A673 (cell line): Measurements from ENCODE around the gene GBF1. TPM values are rescaled to one million over a fixed set of nuclear protein-coding genes. Genes with fewer than 3 reads are reported as not detected.

Experiments
- BruUV-seq: library from RNA; stranded (reverse); fragments of 400-500 nt; replicated peaks from 2 replicates; lab custom pipeline; 2021; lab: Mats Ljungman, UMichigan
- CTCF ChIA-PET: fragments of 300-600 bp; sonication (Branson Sonifier 250); formaldehyde crosslinking; loops from one replicate; lab custom pipeline; 2022; ENCODE audit warnings: antibody characterized with exemption; lab: Charles Lee
- POLR2A ChIA-PET: fragments of 300-600 bp; sonication (Branson Sonifier 250); formaldehyde crosslinking; loops from one replicate; lab custom pipeline; 2022; ENCODE audit warnings: antibody characterized with exemption; ENCODE audit not compliant: low non-redundant PET; lab: Charles Lee
- DNase-seq: peaks from one replicate; pipeline ENCODE4 v3.0.0-alpha.2; 2015; ENCODE audit warnings: low spot score
- H3K27ac ChIP-seq: fragments of 200-600 bp; sonication (generic); 2 replicates; pipeline ENCODE4 v1.5.1; 2016; ENCODE audit warnings: mixed run types, low read depth, mild to moderate bottlenecking, mixed read lengths, antibody characterized with exemption, low read length; ENCODE audit not compliant: poor library complexity, severe bottlenecking
- H3K27me3 ChIP-seq: fragments of 200-600 bp; sonication (generic); replicated peaks from 2 replicates; pipeline ENCODE4 v1.6.1; 2017; ENCODE audit warnings: mixed run types, low read depth, mild to moderate bottlenecking, mixed read lengths, antibody characterized with exemption, low read length; ENCODE audit not compliant: insufficient read depth, poor library complexity
- H3K36me3 ChIP-seq: fragments of 200-600 bp; sonication (generic); 2 replicates; pipeline ENCODE4 v1.6.1; 2016; ENCODE audit warnings: mixed run types, mild to moderate bottlenecking, mixed read lengths, antibody characterized with exemption, low read length; ENCODE audit not compliant: insufficient read depth, poor library complexity, severe bottlenecking
- H3K4me1 ChIP-seq: fragments of 200-600 bp; sonication (generic); 2 replicates; pipeline ENCODE4 v1.6.1; 2017; ENCODE audit warnings: mixed run types, mild to moderate bottlenecking, mixed read lengths, antibody characterized with exemption, low read length; ENCODE audit not compliant: insufficient read depth, poor library complexity, severe bottlenecking
- H3K4me3 ChIP-seq: fragments of 200-600 bp; sonication (generic); 2 replicates; pipeline ENCODE4 v1.5.1; 2016; ENCODE audit warnings: low read depth, mixed run types, mild to moderate bottlenecking, mixed read lengths, low read length; ENCODE audit not compliant: poor library complexity, severe bottlenecking
- H3K9me3 ChIP-seq: fragments of 200-600 bp; sonication (generic); 2 replicates; pipeline ENCODE4 v1.6.1; 2016; ENCODE audit warnings: mixed run types, low read depth, mild to moderate bottlenecking, mixed read lengths, antibody characterized with exemption, low read length; ENCODE audit not compliant: poor library complexity, severe bottlenecking
- EZH2 ChIP-seq: fragments of 200-600 bp; sonication (generic); IDR thresholded peaks from 2 replicates; pipeline ENCODE4 v1.6.1; 2017; ENCODE audit warnings: borderline replicate concordance, low read depth, mild to moderate bottlenecking, mixed read lengths, antibody characterized with exemption, low read length; ENCODE audit not compliant: poor library complexity, severe bottlenecking
- intact Hi-C: fragments of 100-400 bp; cut with micrococcal nuclease; formaldehyde crosslinking; loops from one replicate; pipeline ENCODE4 v1.10.0; 2022; ENCODE audit not compliant: unreplicated experiment
- total RNA-seq: library from RNA; stranded (reverse); gene quantifications from 2 replicates; pipeline ENCODE4 v1.2.3, GENCODE V29; 2021
- TF ChIP-seq, protein P1 (sequence below): fragments of 300-800, 200-600 bp; sonication (generic); conservative IDR thresholded peaks from 2 replicates; pipeline ENCODE4 v1.5.1; 2017; ENCODE audit warnings: low read depth, mild to moderate bottlenecking, antibody characterized with exemption, low read length, moderate library complexity, mixed read lengths

Gene GBF1
- total RNA-seq, 1 experiment from 2014 or later, result 50.0 TPM

- intact Hi-C loops, result no loop called here
- no peak overlapping the region for H3K27ac ChIP-seq
- H3K4me1 ChIP-seq, result no peaks in the 10 kb centered on the region
- no peaks in the 10 kb centered on the region for H3K36me3 ChIP-seq
- DNase-seq, result no peak
- no peak for TF ChIP-seq EZH2
- TF ChIP-seq, protein P1, sequence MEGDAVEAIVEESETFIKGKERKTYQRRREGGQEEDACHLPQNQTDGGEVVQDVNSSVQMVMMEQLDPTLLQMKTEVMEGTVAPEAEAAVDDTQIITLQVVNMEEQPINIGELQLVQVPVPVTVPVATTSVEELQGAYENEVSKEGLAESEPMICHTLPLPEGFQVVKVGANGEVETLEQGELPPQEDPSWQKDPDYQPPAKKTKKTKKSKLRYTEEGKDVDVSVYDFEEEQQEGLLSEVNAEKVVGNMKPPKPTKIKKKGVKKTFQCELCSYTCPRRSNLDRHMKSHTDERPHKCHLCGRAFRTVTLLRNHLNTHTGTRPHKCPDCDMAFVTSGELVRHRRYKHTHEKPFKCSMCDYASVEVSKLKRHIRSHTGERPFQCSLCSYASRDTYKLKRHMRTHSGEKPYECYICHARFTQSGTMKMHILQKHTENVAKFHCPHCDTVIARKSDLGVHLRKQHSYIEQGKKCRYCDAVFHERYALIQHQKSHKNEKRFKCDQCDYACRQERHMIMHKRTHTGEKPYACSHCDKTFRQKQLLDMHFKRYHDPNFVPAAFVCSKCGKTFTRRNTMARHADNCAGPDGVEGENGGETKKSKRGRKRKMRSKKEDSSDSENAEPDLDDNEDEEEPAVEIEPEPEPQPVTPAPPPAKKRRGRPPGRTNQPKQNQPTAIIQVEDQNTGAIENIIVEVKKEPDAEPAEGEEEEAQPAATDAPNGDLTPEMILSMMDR, result no peak
- ChIA-PET CTCF (no interaction called here), POLR2A (interaction anchor here (0.6 kb wide), 1 partner anchor 13 kb away, joined by 3 read pairs; no protein-coding TSS in a partner anchor)
- H3K27me3 ChIP-seq, result no peaks in the 10 kb centered on the region
- no peak overlapping the region for H3K4me3 ChIP-seq
- H3K9me3 ChIP-seq, result no peaks in the 10 kb centered on the region
- BruUV-seq, result no TSS peak
Measured at GRCh38 chr10:102289840-102290239, 44.5 kb downstream of the GBF1 start.

DNA sequence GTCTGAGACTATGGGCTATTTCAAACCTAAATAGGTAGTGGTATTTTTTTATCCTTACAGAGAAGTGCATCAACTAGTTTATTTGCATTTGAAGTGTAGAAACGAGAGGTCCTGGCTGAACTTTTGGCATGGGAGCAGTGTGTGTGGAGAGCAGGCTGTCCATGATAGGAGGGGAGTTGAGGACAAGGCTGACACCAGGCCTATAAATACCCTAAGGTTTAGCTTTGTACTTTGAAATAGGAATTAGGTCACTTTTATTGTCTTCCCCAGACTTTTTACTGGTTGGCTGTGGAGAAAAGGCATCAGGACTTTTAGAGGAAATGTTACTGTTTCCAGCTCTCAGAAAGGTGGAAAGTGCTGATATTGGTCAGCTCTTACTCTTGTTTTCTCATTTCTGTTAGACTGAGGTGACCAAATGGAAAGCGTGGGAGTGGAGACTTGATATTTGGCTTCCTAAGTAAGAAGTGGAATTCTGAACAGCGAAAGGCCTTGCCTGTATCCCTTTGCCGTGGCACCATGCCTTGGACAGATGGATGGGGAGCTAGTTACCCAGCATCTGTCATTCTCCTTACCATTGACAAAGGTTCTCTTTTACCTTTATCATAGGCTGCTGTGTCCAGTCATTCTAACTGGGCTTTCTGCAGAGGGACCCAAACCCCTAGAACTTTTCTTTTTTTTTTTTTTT is 46.0 kb downstream of the GBF1 start:
- CTCF ChIA-PET, result no interaction called here
- intact Hi-C loops, result no loop called here

GRCh38 chr10:102297101-102297500 is 51.8 kb downstream of the GBF1 start:
- intact Hi-C loops, result no loop called here
- POLR2A ChIA-PET, result no interaction called here
- H3K9me3 ChIP-seq, result no peaks in the 10 kb centered on the region
- no peaks in the 10 kb centered on the region for H3K27me3 ChIP-seq
- DNase-seq, result no peak
- CTCF ChIA-PET, result no interaction called here
- no peak overlapping the region for H3K4me3 ChIP-seq
- no peaks in the 10 kb centered on the region for H3K4me1 ChIP-seq
- H3K27ac ChIP-seq, result no peak overlapping the region
- H3K36me3 ChIP-seq, result no peaks in the 10 kb centered on the region
- no TSS peak for BruUV-seq
- TF ChIP-seq, protein P1, result no peak
- TF ChIP-seq EZH2, result no peak

More for the DNA sequence above, 46.0 kb downstream of the GBF1 start:
- POLR2A ChIA-PET, result no interaction called here
- no peak for DNase-seq
- no peaks in the 10 kb centered on the region for H3K36me3 ChIP-seq
- BruUV-seq, result no TSS peak
- no peaks in the 10 kb centered on the region for H3K4me1 ChIP-seq
- no peak overlapping the region for H3K4me3 ChIP-seq
- TF ChIP-seq, protein P1, result no peak
- no peak for TF ChIP-seq EZH2
- H3K27ac ChIP-seq, result no peak overlapping the region
- no peaks in the 10 kb centered on the region for H3K27me3 ChIP-seq
- H3K9me3 ChIP-seq, result no peaks in the 10 kb centered on the region
